CD14-positive monocyte (primary cell): ENCODE data around the gene BMS1. TPM values are rescaled to one million over a fixed set of nuclear protein-coding genes. Genes with fewer than 3 reads are reported as not detected.

Experiments used
- DNase-seq, 3 donors: peaks; one replicate each; pipeline ENCODE4 v3.0.0-alpha.2; 2011 to 2022
- H2AFZ ChIP-seq: 2 replicates; pipeline ENCODE4 v1.6.0; 2012; ENCODE audit warnings: mild to moderate bottlenecking, low read depth, low read length, inconsistent platforms; ENCODE audit not compliant: insufficient read depth, poor library complexity, severe bottlenecking
- H3K27ac ChIP-seq, 2 donors: 1 replicate in 1 of 2; 2 replicates in 1 of 2; pipeline ENCODE4 v1.5.1; 2012 to 2013; ENCODE audit warnings: low read length in 2 of 2, control low read depth in 1 of 2, inconsistent platforms in 1 of 2, low read depth in 1 of 2, mild to moderate bottlenecking in 1 of 2
- H3K27me3 ChIP-seq, 2 donors: one replicate each; pipeline versions ENCODE4 v1.6.0 to v1.6.1; 2011 to 2013; ENCODE audit warnings: low read length in 2 of 2; ENCODE audit not compliant: control insufficient read depth in 2 of 2, insufficient read depth in 2 of 2
- H3K36me3 ChIP-seq, 2 donors: replicated peaks in 1 of 2; 1 replicate in 1 of 2; 2 replicates in 1 of 2; pipeline versions ENCODE4 v1.5.1 to v1.6.1; 2012 to 2013; ENCODE audit warnings: low read length in 2 of 2, control low read depth in 1 of 2, inconsistent platforms in 1 of 2, mild to moderate bottlenecking in 1 of 2; ENCODE audit not compliant: insufficient read depth in 2 of 2, control insufficient read depth in 1 of 2
- H3K4me1 ChIP-seq, 2 donors: 1 replicate in 1 of 2; 2 replicates in 1 of 2; pipeline versions ENCODE4 v1.5.1 to v1.6.1; 2012 to 2013; ENCODE audit warnings: low read length in 2 of 2, control low read depth in 1 of 2, inconsistent platforms in 1 of 2, mild to moderate bottlenecking in 1 of 2, moderate library complexity in 1 of 2; ENCODE audit not compliant: insufficient read depth in 2 of 2, control insufficient read depth in 1 of 2
- H3K4me2 ChIP-seq: replicated peaks from 2 replicates; pipeline ENCODE3; 2012; ENCODE audit warnings: low read length, moderate library complexity, mild to moderate bottlenecking; ENCODE audit not compliant: poor library complexity, severe bottlenecking; ENCODE audit errors: extremely low read depth
- H3K4me3 ChIP-seq, 3 experiments: fragments of 200-600 bp in 1 of 3; sonication (generic) in 1 of 3; replicated peaks in 1 of 3; 1 replicate in 2 of 3; 2 replicates in 1 of 3; pipeline ENCODE4 v1.5.1; 2011 to 2013; ENCODE audit warnings: low read length in 3 of 3, mild to moderate bottlenecking in 3 of 3, control low read depth in 2 of 3, low read depth in 2 of 3, inconsistent platforms in 1 of 3, moderate library complexity in 1 of 3
- H3K79me2 ChIP-seq: 2 replicates; pipeline ENCODE4 v1.6.0; 2012; ENCODE audit warnings: mild to moderate bottlenecking, control low read depth, inconsistent platforms, low read length, moderate library complexity; ENCODE audit not compliant: insufficient read depth
- H3K9ac ChIP-seq: 2 replicates; pipeline ENCODE4 v1.6.0; 2017; ENCODE audit warnings: low read length, mild to moderate bottlenecking; ENCODE audit not compliant: insufficient read depth, poor library complexity, severe bottlenecking
- H3K9me3 ChIP-seq, 2 donors: replicated peaks in 1 of 2; 1 replicate in 1 of 2; 2 replicates in 1 of 2; pipeline versions ENCODE4 v1.5.1 to v1.6.1; 2012 to 2013; ENCODE audit warnings: low read length in 2 of 2, control low read depth in 1 of 2; ENCODE audit not compliant: control insufficient read depth in 1 of 2, insufficient read depth in 1 of 2
- H4K20me1 ChIP-seq: 2 replicates; pipeline ENCODE4 v1.6.0; 2012; ENCODE audit warnings: mild to moderate bottlenecking, low read length, control low read depth, moderate library complexity; ENCODE audit not compliant: insufficient read depth
- H3K27ac Mint-ChIP-seq, 7 donors: one replicate each; pipeline ENCODE4 v1.8.0; 2020; ENCODE audit warnings: mild to moderate bottlenecking in 7 of 7, mixed read lengths in 7 of 7, moderate library complexity in 6 of 7, inconsistent platforms in 2 of 7
- H3K27me3 Mint-ChIP-seq, 3 donors: one replicate each; pipeline ENCODE4 v1.8.0; 2021 to 2022; ENCODE audit warnings: low read depth in 3 of 3, mild to moderate bottlenecking in 3 of 3, mixed read lengths in 3 of 3, moderate library complexity in 3 of 3, inconsistent platforms in 1 of 3
- H3K36me3 Mint-ChIP-seq, 2 donors: one replicate each; pipeline ENCODE4 v1.8.0; 2020; ENCODE audit warnings: mixed read lengths in 2 of 2, inconsistent platforms in 1 of 2, mild to moderate bottlenecking in 1 of 2
- H3K4me1 Mint-ChIP-seq: one replicate; pipeline ENCODE4 v1.8.0; 2020; ENCODE audit warnings: mild to moderate bottlenecking, mixed read lengths
- H3K4me3 Mint-ChIP-seq, 2 donors: one replicate each; pipeline ENCODE4 v1.8.0; 2020; ENCODE audit warnings: mild to moderate bottlenecking in 2 of 2, mixed read lengths in 2 of 2, moderate library complexity in 1 of 2
- H3K9me3 Mint-ChIP-seq, 7 donors: one replicate each; pipeline ENCODE4 v1.8.0; 2020 to 2022; ENCODE audit warnings: mixed read lengths in 7 of 7, mild to moderate bottlenecking in 6 of 7, moderate library complexity in 6 of 7, inconsistent platforms in 2 of 7
- WGBS: methylation state at CpG from one replicate; pipeline ENCODE4 v1.1.5; 2013; ENCODE audit warnings: missing lambda C conversion rate; ENCODE audit not compliant: insufficient coverage; 5-methylcytosine and 5-hydroxymethylcytosine counted together
- intact Hi-C, 2 donors: fragments of 100-400 bp; cut with micrococcal nuclease; formaldehyde crosslinking; loops; one replicate each; pipeline versions ENCODE4 v1.15.0 to v1.15.1; 2023
- polyA minus RNA-seq: library from RNA; depleted of rRNA, polyadenylated mRNA; stranded (reverse); fragments of >200 nt; gene quantifications from 2 replicates; pipeline ENCODE4 v1.2.3, GENCODE V29; 2012
- polyA plus RNA-seq, 3 donors: library from polyadenylated mRNA; depleted of rRNA in 1 of 3; unstranded in 2 of 3; stranded (reverse) in 1 of 3; fragments of 300-500 nt in 2 of 3; fragments of >200 nt in 1 of 3; fragmentation: Illumina TruSeq in 2 of 3; gene quantifications; 1 replicate in 2 of 3; 2 replicates in 1 of 3; pipeline ENCODE4 v1.2.3, GENCODE V29; 2012 to 2021
- total RNA-seq, 12 experiments: library from RNA in 1 of 12; stranded (reverse) in 1 of 12; fragments of 120-200 nt in 1 of 12; gene quantifications; one replicate each; pipeline ENCODE4 v1.2.4 and lab custom pipeline; 2013 to 2026; ENCODE audit warnings: mixed read lengths in 6 of 12, inconsistent platforms in 1 of 12
- TF ChIP-seq, protein P1 (sequence below): fragments of 200-600 bp; IDR thresholded peaks from one replicate; pipeline ENCODE4 v1.8.0; 2022; ENCODE audit warnings: antibody characterized with exemption, mild to moderate bottlenecking

The BMS1 gene
- 9.6 TPM for total RNA-seq (2013)
- polyA plus RNA-seq = 1 to 10 TPM; 2.4 to 4.6 (median 2.9) TPM
- 3.0 and 4.9 TPM in 2 replicates for polyA minus RNA-seq
- 5.8 to 38.2 (median 23.5) reads per million in 11 experiments for total RNA-seq (lab: John Stamatoyannopoulos, UW)

GRCh38 chr10:42782446-42783180, at the start of gene BMS1:
Gene BMS1, plus strand, starts transcription at chr10:42782795. Its CDS starts 1,600 bp downstream, at chr10:42784395.
- H3K27ac ChIP-seq = peak within 1 kb of the TSS; percentile 77 to 91
- peaks cover 19% of the 10 kb centered on the region for H3K4me1 Mint-ChIP-seq
- peak within 1 kb of the TSS; percentile 83 for H3K4me2 ChIP-seq
- no peaks in the 10 kb centered on the region for H4K20me1 ChIP-seq
- H3K4me3 Mint-ChIP-seq = peak within 1 kb of the TSS; percentile 92 to 96
- H3K4me3 ChIP-seq = peak within 1 kb of the TSS; percentile 66 to 91 (median 80)
- H3K27me3 Mint-ChIP-seq = peaks cover 2 to 12% (median 9%) of the 10 kb centered on the region in 3 donors
- peak; percentile 73 to 84 (median 74) for DNase-seq
- peaks cover 29 to 30% of the 10 kb centered on the region in 2 donors for H3K36me3 Mint-ChIP-seq
- peaks cover 13 to 21% of the 10 kb centered on the region in 2 donors for H3K4me1 ChIP-seq
- TF ChIP-seq, protein P1, sequence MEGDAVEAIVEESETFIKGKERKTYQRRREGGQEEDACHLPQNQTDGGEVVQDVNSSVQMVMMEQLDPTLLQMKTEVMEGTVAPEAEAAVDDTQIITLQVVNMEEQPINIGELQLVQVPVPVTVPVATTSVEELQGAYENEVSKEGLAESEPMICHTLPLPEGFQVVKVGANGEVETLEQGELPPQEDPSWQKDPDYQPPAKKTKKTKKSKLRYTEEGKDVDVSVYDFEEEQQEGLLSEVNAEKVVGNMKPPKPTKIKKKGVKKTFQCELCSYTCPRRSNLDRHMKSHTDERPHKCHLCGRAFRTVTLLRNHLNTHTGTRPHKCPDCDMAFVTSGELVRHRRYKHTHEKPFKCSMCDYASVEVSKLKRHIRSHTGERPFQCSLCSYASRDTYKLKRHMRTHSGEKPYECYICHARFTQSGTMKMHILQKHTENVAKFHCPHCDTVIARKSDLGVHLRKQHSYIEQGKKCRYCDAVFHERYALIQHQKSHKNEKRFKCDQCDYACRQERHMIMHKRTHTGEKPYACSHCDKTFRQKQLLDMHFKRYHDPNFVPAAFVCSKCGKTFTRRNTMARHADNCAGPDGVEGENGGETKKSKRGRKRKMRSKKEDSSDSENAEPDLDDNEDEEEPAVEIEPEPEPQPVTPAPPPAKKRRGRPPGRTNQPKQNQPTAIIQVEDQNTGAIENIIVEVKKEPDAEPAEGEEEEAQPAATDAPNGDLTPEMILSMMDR = no peak
- peak within 1 kb of the TSS; percentile 81 for H3K9ac ChIP-seq
- H2AFZ ChIP-seq = peak within 1 kb of the TSS; percentile 91
- WGBS = under 1% methylated on average over 37 of the region's 60 CpGs
- intact Hi-C loops = loop anchor here in 1 of 2 donors (10.0 kb wide), 1 partner anchor 228 kb away; no protein-coding TSS in a partner anchor
- H3K9me3 Mint-ChIP-seq = peaks cover 0 to 5% (median 1%) of the 10 kb centered on the region in 7 donors
- H3K9me3 ChIP-seq = no peaks in the 10 kb centered on the region
- peaks cover 7% of the 10 kb centered on the region for H3K79me2 ChIP-seq
- peak within 1 kb of the TSS; percentile 84 to 94 (median 92) for H3K27ac Mint-ChIP-seq
- peaks cover 28 to 36% of the 10 kb centered on the region in 2 donors for H3K36me3 ChIP-seq
- peaks cover 0 to 2% of the 10 kb centered on the region in 2 donors for H3K27me3 ChIP-seq

- no peaks in the 10 kb centered on the region for H4K20me1 ChIP-seq
- H3K4me1 ChIP-seq = no peaks in the 10 kb centered on the region
- H3K9me3 ChIP-seq = peaks cover 0 to under 1% of the 10 kb centered on the region in 2 donors
- no peaks in the 10 kb centered on the region for H3K79me2 ChIP-seq
- DNase-seq = no peak
- intact Hi-C loops = no loop called here
- Mint-ChIP-seq H3K27ac (no peak overlapping the region), H3K9me3 (peaks cover 0 to 5% (median 2%) of the 10 kb centered on the region in 7 donors), H3K4me3 (no peak overlapping the region), H3K27me3 (peaks cover 2 to 16% (median 2%) of the 10 kb centered on the region in 3 donors), H3K36me3 (no peaks in the 10 kb centered on the region), H3K4me1 (no peaks in the 10 kb centered on the region)
- H3K4me2 ChIP-seq = no peak overlapping the region
- peaks cover 0 to 2% of the 10 kb centered on the region in 2 donors for H3K27me3 ChIP-seq
- H3K36me3 ChIP-seq = no peaks in the 10 kb centered on the region
- WGBS = 0% methylated on average over 1 of the region's 1 CpG
- H3K4me3 ChIP-seq = no peak overlapping the region
- H3K9ac ChIP-seq = no peak overlapping the region
- no peak overlapping the region for H2AFZ ChIP-seq
- no peak overlapping the region for H3K27ac ChIP-seq
- TF ChIP-seq, protein P1 = no peak
Observed at GRCh38 chr10:42734536-42734935, 48.1 kb upstream of the BMS1 start.
